Measurements from ENCODE around the gene LRRC53.

DNA sequence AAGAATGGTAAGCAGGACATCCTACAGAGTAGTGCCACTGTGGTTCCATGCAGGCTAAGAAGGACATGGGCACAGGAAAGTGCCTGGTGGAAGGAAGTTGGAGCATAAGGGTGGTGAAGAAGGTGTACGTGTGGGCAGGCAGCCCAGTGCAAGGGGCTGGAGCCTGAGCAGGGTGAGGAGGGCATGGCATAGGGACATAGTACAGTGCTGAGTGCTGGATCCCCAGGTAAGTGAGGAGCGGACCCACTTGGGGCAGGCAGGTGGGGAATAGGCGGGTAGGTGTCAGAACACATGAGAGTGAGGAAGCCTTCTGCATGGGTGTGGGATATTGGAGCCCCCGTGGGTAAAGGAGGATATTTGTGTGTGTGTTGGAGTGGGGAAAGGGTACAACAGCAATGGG, 15.7 kb upstream of the LRRC53 start:
- TF ChIP-seq CTCF (IDR thresholded peaks at IDR 0.05; ENCODE audit: low read depth, low read length, poor library complexity, severe bottlenecking) (no peak), EZH2phosphoT487 (IDR thresholded peaks at IDR 0.05; ENCODE audit: borderline replicate concordance, low read length) (no peak)
